NCI-H2171 (cell line): Measurements from ENCODE around the gene UTP25.
A peak's percentile ranks its signal among the peaks of the same experiment; 100 is the strongest.

ENCODE experiments used
- DNase-seq: peaks from one replicate; lab custom pipeline; 2025; lab: John Stamatoyannopoulos, UW

Gene UTP25

GRCh38 chr1:209805875-209806760 is 21.7 kb upstream of the UTP25 start, which contains the start of gene IRF6:
Gene IRF6 (minus strand): TSS chr1:209806142. CDS start chr1:209801413, 4,729 bp downstream.
- peak; percentile 92 for DNase-seq

- no peak for DNase-seq
Observed at GRCh38 chr1:209807509-209807908, 20.3 kb upstream of the UTP25 start.

- peak; percentile 38 for DNase-seq
Observed at GRCh38 chr1:209808059-209808581, 19.7 kb upstream of the UTP25 start.

GRCh38 chr1:209809611-209810010 is 18.2 kb upstream of the UTP25 start:
- DNase-seq = no peak

GRCh38 chr1:209810783-209811182 is 17.0 kb upstream of the UTP25 start:
- no peak for DNase-seq

- no peak for DNase-seq
Observed at GRCh38 chr1:209813902-209814301, 13.9 kb upstream of the UTP25 start.

GRCh38 chr1:209815490-209815889 is 12.3 kb upstream of the UTP25 start:
- DNase-seq = no peak

- peak; percentile 72 for DNase-seq
Observed at GRCh38 chr1:209815931-209816341, 11.8 kb upstream of the UTP25 start.

GRCh38 chr1:209816923-209817322 is 10.8 kb upstream of the UTP25 start:
- DNase-seq = no peak

- no peak for DNase-seq
Observed at GRCh38 chr1:209817691-209818090, 10.1 kb upstream of the UTP25 start.

GRCh38 chr1:209819058-209819457 is 8.7 kb upstream of the UTP25 start:
- no peak for DNase-seq

- no peak for DNase-seq
Observed at GRCh38 chr1:209820986-209821385, 6.8 kb upstream of the UTP25 start.

- DNase-seq = no peak
Observed at GRCh38 chr1:209822706-209823105, 5.1 kb upstream of the UTP25 start.

GRCh38 chr1:209823143-209824041 is 4.4 kb upstream of the UTP25 start:
- DNase-seq = peak; percentile 32

- DNase-seq = no peak
Observed at GRCh38 chr1:209825591-209826434, 2.0 kb upstream of the UTP25 start.

GRCh38 chr1:209829716-209830115 is 1.9 kb downstream of the UTP25 start:
- DNase-seq = no peak

- no peak for DNase-seq
Observed at GRCh38 chr1:209830722-209831121, 3.0 kb downstream of the UTP25 start.

GRCh38 chr1:209831615-209832014 is 3.8 kb downstream of the UTP25 start:
- DNase-seq = no peak

GRCh38 chr1:209835782-209836298 is 8.1 kb downstream of the UTP25 start:
- no peak for DNase-seq

GRCh38 chr1:209837671-209838070 is 9.9 kb downstream of the UTP25 start:
- DNase-seq = no peak

- DNase-seq = no peak
Observed at GRCh38 chr1:209838537-209838936, 10.8 kb downstream of the UTP25 start.
